NCI-H2227 (cell line): Measurements from ENCODE around the gene BST1.

Experiments
- DNase-seq: peaks from one replicate; lab custom pipeline; 2025; ENCODE audit not compliant: unreplicated experiment; lab: John Stamatoyannopoulos, UW

Gene BST1

GRCh38 chr4:15675356-15675755 lies 27.5 kb upstream of the BST1 start:
- no peak for DNase-seq

DNA sequence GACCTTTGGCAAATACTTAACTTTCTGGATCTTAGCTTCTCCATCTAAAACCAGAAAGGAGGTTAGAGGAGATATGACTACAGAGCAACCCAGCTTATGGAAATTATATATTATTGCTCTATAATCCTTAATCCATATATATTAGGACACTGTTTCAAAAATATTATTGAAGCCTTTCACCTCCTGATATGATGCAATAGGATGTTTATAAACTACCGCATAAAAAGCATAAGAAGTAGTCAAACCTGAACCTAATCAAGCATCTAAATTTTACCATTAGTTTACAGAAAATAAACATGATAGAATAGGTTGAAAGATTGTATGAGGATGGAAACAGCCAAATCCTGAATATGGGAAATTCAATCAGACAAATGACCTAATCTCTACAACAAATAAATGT lies 26.8 kb upstream of the BST1 start:
- no peak for DNase-seq

DNA sequence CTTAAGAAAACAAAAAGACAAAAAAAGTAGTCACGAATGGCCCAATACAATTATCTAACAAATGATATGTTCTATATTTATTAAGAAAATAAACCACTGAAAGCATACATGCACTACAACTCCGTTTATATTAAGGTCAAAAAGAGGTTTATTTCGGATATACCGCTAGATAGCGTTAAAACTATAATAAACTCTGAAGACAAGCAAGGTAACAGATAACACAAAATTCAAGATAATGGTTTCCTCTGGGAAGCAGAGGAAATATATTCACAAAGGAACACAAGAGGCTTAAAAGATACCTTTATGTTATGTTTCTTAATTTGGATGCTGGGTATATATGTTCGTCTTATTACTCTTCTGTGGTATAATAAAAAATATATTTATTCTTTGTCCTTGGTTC lies 26.0 kb upstream of the BST1 start:
- DNase-seq: no peak

DNA sequence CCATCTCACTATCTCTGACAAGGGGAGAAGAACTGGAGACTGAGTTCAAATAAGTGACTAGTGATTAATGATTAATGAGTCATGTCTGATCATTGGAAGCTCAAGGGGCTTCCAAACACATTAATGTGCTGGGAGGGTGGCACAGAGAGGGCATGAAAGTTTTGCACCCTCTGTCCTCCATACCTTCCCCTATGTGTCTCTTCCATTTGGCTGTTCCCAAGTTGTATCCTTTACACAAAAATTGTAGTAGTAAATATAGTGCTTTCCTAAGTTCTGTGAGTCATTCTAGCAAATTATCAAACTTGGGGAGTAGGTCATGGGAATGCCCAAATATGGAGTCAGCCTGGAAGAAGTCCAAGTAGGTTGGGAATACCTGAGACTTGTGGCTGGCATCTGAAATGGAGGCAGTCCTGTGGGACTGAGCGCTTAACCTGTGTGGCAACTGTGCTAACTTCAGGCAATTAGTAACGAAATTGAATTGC lies 25.3 kb upstream of the BST1 start:
- no peak for DNase-seq

GRCh38 chr4:15681067-15681371 lies 21.8 kb upstream of the BST1 start:
- DNase-seq: no peak

- peak; percentile 99 for DNase-seq
Observed at GRCh38 chr4:15681372-15682241, 21.3 kb upstream of the BST1 start, which contains the start of gene FAM200B. Gene FAM200B (plus strand): TSS chr4:15681827. CDS start chr4:15686978, 5,151 bp downstream.

DNA sequence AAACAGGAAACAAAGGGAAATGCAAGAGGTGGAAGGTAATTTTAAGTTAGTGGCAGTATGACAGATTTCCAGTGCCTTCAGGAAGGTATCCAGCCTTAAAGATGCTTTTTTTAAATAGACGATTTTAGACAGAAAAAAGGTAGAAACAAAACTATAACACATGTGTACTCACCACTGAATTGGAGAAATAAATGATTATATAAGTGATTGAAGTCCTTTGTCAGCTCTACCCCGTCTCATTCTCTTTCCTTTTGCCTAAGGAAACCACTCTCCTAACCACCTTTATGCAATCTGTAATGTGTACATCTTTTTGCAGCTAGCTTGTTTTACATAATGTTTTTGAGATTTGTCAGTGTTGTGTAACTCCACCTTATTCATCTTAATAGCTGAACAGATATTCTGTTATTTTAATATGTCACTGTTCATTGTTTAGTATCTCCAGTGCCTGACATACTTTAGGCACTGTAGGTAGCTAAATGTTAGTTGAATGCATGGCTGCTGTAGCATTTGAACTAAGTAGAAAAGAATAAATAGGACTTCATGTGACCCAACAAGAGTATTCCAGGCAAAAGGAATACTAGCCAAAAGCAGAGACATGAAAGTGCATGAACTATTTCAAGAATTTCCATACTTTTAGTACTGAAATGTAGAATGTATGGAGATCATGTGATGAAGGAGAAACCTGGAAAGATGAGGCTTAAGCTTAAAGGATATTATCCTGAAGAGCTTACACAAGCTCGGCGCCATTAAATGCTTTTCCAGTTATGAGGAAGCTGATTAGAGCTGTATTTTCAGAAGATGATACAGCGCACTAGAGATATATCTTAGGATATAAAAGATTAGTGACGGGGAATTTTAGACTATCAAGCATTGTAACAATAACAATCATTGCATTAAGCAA lies 20.4 kb upstream of the BST1 start:
- DNase-seq: no peak

GRCh38 chr4:15683143-15683495 lies 19.7 kb upstream of the BST1 start:
- no peak for DNase-seq

GRCh38 chr4:15684498-15684897 lies 18.4 kb upstream of the BST1 start:
- DNase-seq: no peak

GRCh38 chr4:15688051-15688450 lies 14.8 kb upstream of the BST1 start:
- no peak for DNase-seq

DNA sequence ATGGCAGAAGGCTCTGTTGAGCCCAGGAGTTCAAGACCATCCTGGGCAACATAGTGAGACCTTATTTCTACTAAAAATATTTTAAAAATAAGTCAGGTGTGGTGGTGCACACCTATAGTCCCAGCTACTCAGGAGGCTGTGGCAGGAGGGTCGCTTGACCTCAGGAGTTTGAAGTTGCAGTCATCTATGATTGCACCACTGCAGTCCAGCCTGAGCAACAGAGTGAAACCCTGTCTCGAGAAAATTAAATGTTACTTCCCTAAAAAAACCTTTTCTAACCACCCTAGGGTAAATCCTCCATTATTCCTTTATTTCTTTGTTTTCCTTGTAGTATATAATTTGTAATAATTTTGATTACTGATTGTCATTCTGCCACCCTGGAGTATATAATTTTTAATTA lies 13.3 kb upstream of the BST1 start:
- DNase-seq: no peak

DNA sequence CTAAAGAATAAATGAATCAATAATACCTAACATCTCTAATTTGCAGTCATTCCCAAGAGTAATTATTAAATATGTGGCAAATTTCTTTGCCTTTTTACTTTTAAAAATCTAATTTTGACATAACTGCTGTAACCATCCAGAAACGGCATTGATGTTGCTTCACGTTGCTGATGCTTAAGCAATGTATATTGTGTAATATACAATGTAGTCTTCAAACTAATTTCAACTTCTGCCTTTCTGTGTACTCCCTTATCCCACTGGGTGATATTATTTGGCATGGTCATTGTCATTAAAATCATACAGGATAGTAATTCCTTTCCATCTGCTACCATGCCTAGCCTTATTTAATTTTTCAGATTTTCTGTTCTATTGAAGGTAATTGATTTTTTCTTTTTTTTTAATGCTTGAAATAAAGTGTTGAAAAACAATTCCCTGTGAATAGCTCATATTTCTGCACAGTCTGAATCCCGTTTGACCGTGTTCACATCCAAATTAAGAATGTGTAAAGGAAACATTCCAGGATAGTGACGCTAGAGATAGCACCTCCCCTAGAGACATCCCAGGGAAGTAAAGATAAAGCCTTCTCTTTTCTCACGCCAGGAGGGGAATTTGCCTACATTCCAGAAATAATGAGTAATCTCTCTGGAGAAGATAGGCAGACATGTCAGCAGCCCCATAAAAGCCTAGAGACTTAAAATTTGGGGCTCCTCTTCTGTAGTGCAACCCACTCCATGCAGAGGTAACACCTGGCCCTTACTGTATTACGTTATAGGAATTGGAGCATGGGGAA lies 12.7 kb upstream of the BST1 start:
- no peak for DNase-seq

- DNase-seq: no peak
Observed at GRCh38 chr4:15691346-15692135, 11.3 kb upstream of the BST1 start.

- no peak for DNase-seq
Observed at GRCh38 chr4:15692602-15693001, 10.3 kb upstream of the BST1 start.

GRCh38 chr4:15694431-15694830 lies 8.4 kb upstream of the BST1 start:
- no peak for DNase-seq

DNA sequence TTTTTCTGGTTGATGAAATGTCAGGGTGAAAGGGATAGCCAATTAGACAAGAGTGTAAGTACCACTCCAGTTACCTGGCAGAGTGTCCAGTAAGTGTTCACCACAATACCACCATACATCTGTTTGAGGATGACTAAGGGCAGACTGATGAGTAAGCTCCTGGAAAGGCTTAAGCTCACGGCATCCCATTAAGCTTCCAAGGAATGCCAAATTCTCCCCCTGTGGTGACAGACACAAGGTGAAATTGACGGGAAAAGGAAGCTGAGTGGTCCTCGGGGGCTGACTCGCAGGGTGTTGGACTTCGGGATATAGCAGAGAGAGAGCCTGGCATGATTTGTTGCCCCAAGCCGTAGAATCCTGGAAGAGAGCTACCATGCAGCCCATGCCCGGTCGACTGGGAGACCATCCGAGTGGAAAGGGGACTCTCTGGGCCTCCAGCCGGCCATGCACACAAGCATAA lies 7.6 kb upstream of the BST1 start:
- no peak for DNase-seq

DNA sequence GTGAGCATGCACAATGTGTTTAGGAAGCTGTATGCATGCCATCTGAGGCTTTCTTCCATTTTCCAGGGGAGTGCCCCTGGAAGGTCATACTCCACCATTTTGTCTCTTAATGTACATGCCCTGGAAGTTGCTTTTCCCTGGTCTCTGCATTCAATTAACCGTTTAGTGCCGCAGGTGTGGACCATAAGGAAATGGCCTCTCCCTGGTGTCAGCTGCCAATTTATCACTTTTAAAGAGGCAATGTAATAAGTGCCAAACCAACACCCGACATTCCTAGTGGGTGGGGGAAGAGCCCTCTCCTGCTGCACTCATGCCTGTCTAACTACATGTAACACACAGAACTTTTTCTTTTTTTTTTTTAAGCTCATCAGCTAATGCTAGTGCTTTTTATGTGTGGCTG lies 7.1 kb upstream of the BST1 start:
- DNase-seq: no peak

DNA sequence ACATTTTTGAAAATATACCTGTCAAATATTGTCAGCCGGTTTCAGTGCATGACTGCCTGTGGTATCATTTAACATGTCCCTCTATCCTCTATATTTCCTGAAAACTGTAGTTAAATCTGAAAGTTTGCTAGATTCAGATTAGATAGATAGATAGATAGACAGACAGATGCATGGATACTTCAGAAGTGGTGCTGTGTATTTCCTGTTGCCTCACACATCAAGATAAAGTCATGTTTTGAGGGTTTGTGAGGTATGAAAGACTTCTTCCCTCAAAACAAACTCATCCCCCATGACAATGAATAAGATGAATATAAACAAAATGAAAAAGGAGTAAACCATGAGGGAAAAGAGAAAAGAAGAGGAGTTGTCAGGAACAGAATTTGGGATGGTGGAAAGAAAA lies 6.0 kb upstream of the BST1 start:
- no peak for DNase-seq

GRCh38 chr4:15703439-15703838 lies 574 bp downstream of the BST1 start:
- DNase-seq: no peak

DNA sequence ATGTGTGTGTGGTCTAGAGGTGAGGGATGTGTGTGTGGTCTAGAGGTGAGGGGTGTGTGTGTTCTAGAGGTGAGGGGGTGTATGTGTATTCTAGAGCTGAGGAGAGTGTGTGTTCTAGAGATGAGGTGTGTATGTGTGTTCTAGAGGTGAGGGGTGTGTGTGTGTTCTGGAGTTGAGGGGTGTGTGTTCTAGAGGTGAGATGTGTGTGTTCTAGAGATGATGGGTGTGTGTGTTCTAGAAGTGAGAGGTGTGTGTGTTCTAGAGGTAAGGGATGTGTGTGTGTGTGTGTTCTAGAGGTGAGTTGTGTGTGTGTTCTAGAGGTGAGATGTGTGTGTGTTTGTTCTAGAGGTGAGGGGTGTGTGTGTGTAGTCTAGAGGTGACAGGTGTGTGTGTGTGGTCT lies 1.3 kb downstream of the BST1 start:
- DNase-seq: no peak
